HG03280 (cell line): Measurements from ENCODE around the gene SDK1.

ENCODE experiments used
- ATAC-seq: cut with Tn5 transposase; IDR thresholded peaks from one replicate; pipeline ENCODE4 v1.9.1; 2021; ENCODE audit warnings: mild to moderate bottlenecking, moderate library complexity; ENCODE audit not compliant: unreplicated experiment

SDK1 gene

GRCh38 chr7:4185136-4185535 lies 884.1 kb downstream of the SDK1 start:
- ATAC-seq, result no peak

- no peak for ATAC-seq
These were observed 884.9 kb downstream of the SDK1 start for GRCh38 chr7:4185721-4186512.

GRCh38 chr7:4186513-4186780 lies 885.4 kb downstream of the SDK1 start:
- no peak for ATAC-seq

- no peak for ATAC-seq
These were observed 887.6 kb downstream of the SDK1 start for GRCh38 chr7:4188651-4189050.

- no peak for ATAC-seq
These were observed 888.1 kb downstream of the SDK1 start for GRCh38 chr7:4189131-4189570.

DNA sequence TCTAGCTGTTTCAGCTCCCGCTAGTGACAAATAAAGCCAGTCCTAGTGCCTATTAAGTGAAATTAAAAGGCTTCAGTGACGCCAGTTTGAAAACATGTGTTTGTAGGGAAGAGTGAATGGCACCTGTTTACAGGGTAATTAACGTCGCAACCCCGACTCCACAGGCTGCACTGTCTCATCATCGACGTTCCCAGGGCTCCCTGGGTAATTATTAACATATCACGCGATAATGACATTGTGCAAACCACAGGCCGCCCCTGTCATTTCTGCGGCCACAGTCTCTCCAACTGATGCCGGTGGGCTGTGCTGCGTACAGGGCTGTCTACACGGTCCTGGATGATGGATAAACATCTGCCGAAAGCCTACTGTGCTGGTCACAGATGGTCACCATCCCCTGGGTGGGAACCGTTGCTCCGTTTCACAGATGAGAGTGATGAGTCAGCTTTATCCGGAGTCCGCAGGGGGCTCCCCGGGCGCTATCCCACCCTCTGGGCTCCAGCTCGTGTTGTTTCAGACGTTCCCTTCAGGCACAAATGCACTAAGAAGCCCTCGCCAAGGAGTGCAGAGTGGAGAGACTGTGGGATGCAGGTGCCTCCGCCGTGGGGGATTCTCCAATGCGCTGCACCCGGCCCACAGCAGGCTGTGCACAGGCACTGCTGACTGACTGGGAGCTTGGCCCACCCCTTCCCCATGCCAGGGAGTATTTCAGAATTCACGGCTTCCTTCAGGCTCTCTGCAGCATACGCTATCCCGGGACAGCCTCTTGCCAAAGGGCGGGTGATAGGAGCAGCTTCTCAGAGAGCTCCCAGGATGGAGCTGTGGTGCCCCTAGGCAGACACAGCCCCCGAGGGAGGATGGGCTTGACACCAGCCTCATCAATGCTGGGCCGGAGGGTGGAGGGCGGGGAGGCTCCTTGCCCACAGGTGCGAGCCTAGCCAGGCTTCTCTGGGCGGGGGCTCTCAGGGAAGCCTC lies 889.2 kb downstream of the SDK1 start:
- no peak for ATAC-seq

GRCh38 chr7:4191046-4191445 lies 890.0 kb downstream of the SDK1 start:
- ATAC-seq, result no peak

- ATAC-seq, result no peak
These were observed 890.5 kb downstream of the SDK1 start for GRCh38 chr7:4191525-4191924.

- no peak for ATAC-seq
These were observed 894.6 kb downstream of the SDK1 start for GRCh38 chr7:4195660-4196059.

DNA sequence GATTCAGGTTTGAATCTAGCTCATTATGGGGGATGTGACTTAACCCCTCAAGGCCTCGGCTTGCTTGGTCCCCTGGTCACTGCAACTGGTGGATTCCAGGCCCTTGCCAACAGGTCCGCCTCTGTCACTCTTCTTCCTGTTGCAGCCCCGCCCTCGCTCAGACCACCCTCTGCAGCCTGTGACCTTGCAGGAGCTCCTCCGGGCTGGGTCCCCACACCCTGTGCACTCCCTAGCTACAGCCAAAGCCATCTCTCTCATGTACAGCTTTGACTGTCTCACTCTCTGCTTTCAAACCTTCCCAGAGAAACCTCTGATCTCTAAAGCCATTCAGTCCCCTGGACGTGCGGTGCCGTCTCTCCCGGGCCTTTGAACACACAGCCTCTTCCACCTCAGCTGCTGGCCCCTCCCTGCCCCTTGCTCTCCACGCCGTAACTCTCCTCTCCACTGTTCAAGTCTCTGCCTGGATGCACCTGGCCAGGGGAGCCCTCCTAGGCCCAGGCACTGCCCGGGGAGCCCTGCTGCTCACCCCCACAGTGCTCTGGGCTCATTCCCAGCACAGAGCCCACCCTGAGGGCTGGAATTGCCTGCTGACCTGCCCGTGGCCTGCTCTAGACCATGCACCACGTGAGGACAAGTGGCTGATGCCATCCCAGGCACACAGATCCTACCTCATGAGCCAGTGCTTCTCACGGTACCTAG lies 895.2 kb downstream of the SDK1 start:
- ATAC-seq, result no peak

- ATAC-seq, result no peak
These were observed 897.2 kb downstream of the SDK1 start for GRCh38 chr7:4198301-4198700.

DNA sequence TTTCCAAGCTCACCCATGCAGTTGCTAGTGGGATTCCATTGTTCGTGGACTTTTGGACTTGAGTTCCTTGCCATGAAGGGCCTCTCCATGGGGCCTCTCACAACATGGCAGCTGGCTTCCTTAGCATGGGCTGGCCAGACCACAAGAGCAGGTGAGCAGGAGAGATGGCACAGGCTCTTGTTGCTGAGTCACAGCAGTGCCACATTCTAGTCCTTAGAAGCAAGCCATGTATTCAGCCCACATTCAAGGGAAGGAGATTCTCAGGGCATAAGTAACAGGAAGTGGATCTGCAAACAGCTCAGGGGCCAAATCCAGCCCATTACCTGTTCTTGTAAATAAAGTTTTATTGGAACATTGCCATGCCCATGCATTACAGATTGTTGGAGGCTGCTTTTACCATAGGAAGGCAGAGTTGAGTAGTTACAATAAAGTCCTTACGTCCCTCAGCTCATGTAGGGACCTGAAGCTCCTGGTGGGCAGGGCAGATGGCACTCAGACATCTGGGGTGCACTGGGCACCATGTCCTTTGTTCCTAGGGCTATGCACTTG lies 899.6 kb downstream of the SDK1 start:
- no peak for ATAC-seq

DNA sequence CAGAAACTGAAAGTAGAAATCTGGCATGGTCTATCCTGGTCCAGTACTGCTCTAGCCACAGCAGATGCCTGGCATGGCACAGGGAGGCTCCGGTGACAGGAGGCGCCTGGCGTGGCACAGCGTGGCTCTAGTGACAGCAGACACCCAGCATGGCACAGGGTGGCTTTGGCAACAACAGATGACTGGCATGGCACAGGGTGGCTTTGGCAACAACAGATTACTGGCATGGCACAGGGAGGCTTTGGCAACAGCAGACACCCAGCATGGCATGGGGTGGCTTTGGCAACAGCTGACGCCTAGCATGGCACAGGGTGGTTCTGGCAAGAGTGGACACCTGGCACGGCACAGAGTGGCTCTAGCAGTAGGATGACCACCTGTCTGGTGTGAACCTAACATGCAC lies 900.5 kb downstream of the SDK1 start:
- ATAC-seq, result no peak

- ATAC-seq, result no peak
These were observed 901.2 kb downstream of the SDK1 start for GRCh38 chr7:4202154-4202736.

- no peak for ATAC-seq
These were observed 901.9 kb downstream of the SDK1 start for GRCh38 chr7:4202954-4203353.

- no peak for ATAC-seq
These were observed 902.8 kb downstream of the SDK1 start for GRCh38 chr7:4203626-4204512.

- no peak for ATAC-seq
These were observed 903.6 kb downstream of the SDK1 start for GRCh38 chr7:4204513-4205165.

GRCh38 chr7:4205828-4206227 lies 904.8 kb downstream of the SDK1 start:
- ATAC-seq, result no peak

DNA sequence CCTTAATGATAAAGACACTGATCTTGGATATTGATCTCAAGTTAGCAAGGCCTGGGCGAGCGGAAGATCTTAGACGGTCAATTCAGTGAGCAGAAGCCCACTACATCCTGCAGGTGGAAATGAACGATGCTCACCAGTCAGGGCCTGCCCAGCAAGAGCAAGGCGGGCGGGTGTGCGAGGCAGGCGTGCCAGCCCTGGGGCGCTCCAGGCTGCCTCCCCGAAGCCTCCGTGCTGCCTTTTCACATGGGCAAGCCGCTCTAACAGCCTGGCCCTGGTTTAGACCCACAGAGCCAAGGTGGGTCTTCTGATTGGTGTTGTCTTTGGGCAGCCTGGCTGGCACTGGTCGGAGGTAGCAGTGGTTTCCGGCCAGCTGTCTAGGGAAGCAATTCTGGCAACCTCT lies 906.0 kb downstream of the SDK1 start:
- ATAC-seq, result no peak
